ENCODE measurements around the gene LHFPL4. TPM values are rescaled to one million over a fixed set of nuclear protein-coding genes. Genes with fewer than 3 reads are reported as not detected.

The LHFPL4 gene
- polyA plus RNA-seq, 3 donors, result not detected

GRCh38 chr3:9467451-9467850 is 86.2 kb downstream of the LHFPL4 start:
- Mint-ChIP-seq H3K9me3 (no peaks in the 10 kb centered on the region), H3K4me3 (no peak overlapping the region), H3K27me3 (ENCODE audit: low read depth in 3 of 3) (peaks cover 0 to 2% (median 0%) of the 10 kb centered on the region in 3 donors), H3K4me1 (no peaks in the 10 kb centered on the region), H3K27ac (peak overlapping the region in 3 of 7 donors; percentile 0 to 70 (median 47)), H3K36me3 (peaks cover 76 to 92% of the 10 kb centered on the region in 2 donors)
- Histone ChIP-seq H3K27me3 (ENCODE audit: control insufficient read depth in 2 of 2, insufficient read depth in 2 of 2, low read length in 2 of 2) (no peaks in the 10 kb centered on the region), H3K79me2 (ENCODE audit: insufficient read depth, low read length) (no peaks in the 10 kb centered on the region), H3K4me1 (ENCODE audit: control insufficient read depth in 1 of 2, insufficient read depth in 2 of 2, low read length in 2 of 2) (no peaks in the 10 kb centered on the region), H4K20me1 (ENCODE audit: insufficient read depth, low read length) (peaks cover 22% of the 10 kb centered on the region), H3K9me3 (replicated peaks in 1 of 2; ENCODE audit: control insufficient read depth in 1 of 2, insufficient read depth in 1 of 2, low read length in 2 of 2) (no peaks in the 10 kb centered on the region), H3K27ac (ENCODE audit: low read depth in 1 of 2, low read length in 2 of 2) (no peak overlapping the region), H3K4me3 (replicated peaks in 1 of 3; ENCODE audit: low read depth in 2 of 3, low read length in 3 of 3) (no peak overlapping the region), H2AFZ (ENCODE audit: insufficient read depth, low read depth, low read length, poor library complexity, severe bottlenecking) (no peak overlapping the region), H3K4me2 (replicated peaks; ENCODE audit: extremely low read depth, low read length, poor library complexity, severe bottlenecking) (no peak overlapping the region), H3K36me3 (replicated peaks in 1 of 2; ENCODE audit: control insufficient read depth in 1 of 2, insufficient read depth in 2 of 2, low read length in 2 of 2) (peaks cover 98 to 100% of the 10 kb centered on the region in 2 donors), H3K9ac (ENCODE audit: insufficient read depth, low read length, poor library complexity, severe bottlenecking) (no peak overlapping the region)
- no peak for TF ChIP-seq CTCF (IDR thresholded peaks at IDR 0.05)
- WGBS (ENCODE audit: insufficient coverage), result 97% methylated on average over 3 of the region's 3 CpGs
- intact Hi-C loops (cut with micrococcal nuclease), result no loop called here
- DNase-seq, result no peak

- no peak overlapping the region for H3K4me3 Mint-ChIP-seq
- WGBS (ENCODE audit: insufficient coverage), result no CpG with 5 or more reads among the region's 1 CpG
Measured at GRCh38 chr3:9455596-9456131, 98.0 kb downstream of the LHFPL4 start.

More at GRCh38 chr3:9455596-9456131, 98.0 kb downstream of the LHFPL4 start:
- H3K27me3 Mint-ChIP-seq (ENCODE audit: low read depth in 3 of 3), result peaks cover 0 to 1% (median 0%) of the 10 kb centered on the region in 3 donors
- Histone ChIP-seq H3K79me2 (ENCODE audit: insufficient read depth, low read length) (no peaks in the 10 kb centered on the region), H3K4me2 (replicated peaks; ENCODE audit: extremely low read depth, low read length, poor library complexity, severe bottlenecking) (no peak overlapping the region), H3K9me3 (replicated peaks in 1 of 2; ENCODE audit: control insufficient read depth in 1 of 2, insufficient read depth in 1 of 2, low read length in 2 of 2) (no peaks in the 10 kb centered on the region), H2AFZ (ENCODE audit: insufficient read depth, low read depth, low read length, poor library complexity, severe bottlenecking) (no peak overlapping the region), H3K27me3 (ENCODE audit: control insufficient read depth in 2 of 2, insufficient read depth in 2 of 2, low read length in 2 of 2) (no peaks in the 10 kb centered on the region), H3K4me1 (ENCODE audit: control insufficient read depth in 1 of 2, insufficient read depth in 2 of 2, low read length in 2 of 2) (no peaks in the 10 kb centered on the region), H3K27ac (ENCODE audit: low read depth in 1 of 2, low read length in 2 of 2) (no peak overlapping the region), H3K9ac (ENCODE audit: insufficient read depth, low read length, poor library complexity, severe bottlenecking) (no peak overlapping the region), H3K4me3 (replicated peaks in 1 of 3; ENCODE audit: low read depth in 2 of 3, low read length in 3 of 3) (no peak overlapping the region), H3K36me3 (replicated peaks in 1 of 2; ENCODE audit: control insufficient read depth in 1 of 2, insufficient read depth in 2 of 2, low read length in 2 of 2) (peaks cover 90 to 91% of the 10 kb centered on the region in 2 donors), H4K20me1 (ENCODE audit: insufficient read depth, low read length) (peaks cover 18% of the 10 kb centered on the region)
- intact Hi-C loops (cut with micrococcal nuclease), result loop anchor here in 1 of 2 donors (10.0 kb wide), 1 partner anchor 209 kb away; no protein-coding TSS in a partner anchor
- no peak for TF ChIP-seq CTCF (IDR thresholded peaks at IDR 0.05)
- no peak overlapping the region for H3K27ac Mint-ChIP-seq
- H3K9me3 Mint-ChIP-seq, result no peaks in the 10 kb centered on the region
- peaks cover 56 to 86% of the 10 kb centered on the region in 2 donors for H3K36me3 Mint-ChIP-seq
- peaks cover 2% of the 10 kb centered on the region for H3K4me1 Mint-ChIP-seq
- no peak for DNase-seq
